OCI-LY1 (cell line): Measurements from ENCODE around the gene MEIKIN.

ENCODE experiments used
- H2AFZ ChIP-seq: fragments of 200-600 bp; sonication (generic), shearing (Covaris generic); 2 replicates; pipeline ENCODE4 v1.6.0; 2014; ENCODE audit warnings: antibody characterized with exemption, mild to moderate bottlenecking, low read length
- H3F3A ChIP-seq: fragments of 200-600 bp; sonication (generic), shearing (Covaris generic); 2 replicates; pipeline ENCODE4 v1.6.0; 2014; ENCODE audit warnings: mild to moderate bottlenecking, antibody characterized with exemption, low read length, moderate library complexity; ENCODE audit not compliant: insufficient read depth
- H3K27ac ChIP-seq: fragments of 200-600 bp; sonication (generic); 2 replicates; pipeline ENCODE4 v1.5.1; 2014; ENCODE audit warnings: low read length, mixed run types, mild to moderate bottlenecking, low read depth; ENCODE audit not compliant: poor library complexity, severe bottlenecking
- H3K27me3 ChIP-seq: fragments of 200-600 bp; sonication (generic); 2 replicates; pipeline ENCODE4 v1.6.0; 2014; ENCODE audit warnings: antibody characterized with exemption, mild to moderate bottlenecking, low read length, moderate library complexity; ENCODE audit not compliant: insufficient read depth
- H3K36me3 ChIP-seq: fragments of 200-600 bp; sonication (generic); 2 replicates; pipeline ENCODE4 v1.6.1; 2014; ENCODE audit warnings: mild to moderate bottlenecking, antibody characterized with exemption, low read length, moderate library complexity, mixed read lengths; ENCODE audit not compliant: insufficient read depth
- H3K4me1 ChIP-seq: fragments of 200-600 bp; sonication (generic); 2 replicates; pipeline ENCODE4 v1.5.1; 2014; ENCODE audit warnings: mild to moderate bottlenecking, low read length, moderate library complexity; ENCODE audit not compliant: insufficient read depth, severe bottlenecking
- H3K4me2 ChIP-seq: fragments of 200-600 bp; sonication (generic), shearing (Covaris generic); 2 replicates; pipeline ENCODE4 v1.6.1; 2014; ENCODE audit warnings: low read length
- H3K4me3 ChIP-seq: fragments of 200-600 bp; sonication (generic); 2 replicates; pipeline ENCODE4 v1.5.1; 2014; ENCODE audit warnings: low read length, low read depth, mild to moderate bottlenecking, mixed read lengths; ENCODE audit not compliant: poor library complexity, severe bottlenecking
- H3K79me2 ChIP-seq: fragments of 200-600 bp; shearing (Covaris generic); 2 replicates; pipeline ENCODE4 v1.6.1; 2016; ENCODE audit warnings: mixed run types, low read length, mixed read lengths; ENCODE audit not compliant: insufficient read depth
- H3K9ac ChIP-seq: fragments of 200-600 bp; sonication (generic), shearing (Covaris generic); 2 replicates; pipeline ENCODE4 v1.6.1; 2014; ENCODE audit warnings: mild to moderate bottlenecking, low read length, mixed read lengths
- H3K9me2 ChIP-seq: fragments of 200-600 bp; sonication (generic), shearing (Covaris generic); 2 replicates; pipeline ENCODE4 v1.6.1; 2014; ENCODE audit warnings: low read depth, mild to moderate bottlenecking, low read length, mixed read lengths
- H3K9me3 ChIP-seq: fragments of 200-600 bp; shearing (Covaris generic); 2 replicates; pipeline ENCODE4 v1.6.1; 2014; ENCODE audit warnings: low read length, mixed read lengths
- H4K20me1 ChIP-seq: fragments of 200-600 bp; sonication (generic), shearing (Covaris generic); 2 replicates; pipeline ENCODE4 v1.6.0; 2016; ENCODE audit warnings: mild to moderate bottlenecking, low read length; ENCODE audit not compliant: insufficient read depth
- CTCF ChIP-seq: fragments of 200-600 bp; sonication (generic), shearing (Covaris generic); IDR thresholded peaks from 2 replicates; pipeline ENCODE4 v1.5.1; 2017; ENCODE audit warnings: mild to moderate bottlenecking, antibody characterized with exemption, low read length, moderate library complexity, mixed read lengths
- EZH2 ChIP-seq: fragments of 200-600 bp; sonication (generic), shearing (Covaris generic); IDR thresholded peaks from 2 replicates; pipeline ENCODE4 v1.8.0; 2017; ENCODE audit warnings: borderline replicate concordance, mixed run types, mild to moderate bottlenecking, antibody characterized with exemption, low read length, moderate library complexity, mixed read lengths

Gene MEIKIN

GRCh38 chr5:131796793-131797693 is 148.4 kb downstream of the MEIKIN start, which contains the start of gene FNIP1:
Gene FNIP1, minus strand, starts transcription at chr5:131797017. Its CDS starts 96 bp downstream, at chr5:131796921.
- peak within 1 kb of the TSS; percentile 62 for H3K27ac ChIP-seq
- H3K9ac ChIP-seq = peak within 1 kb of the TSS; percentile 90
- H3K9me3 ChIP-seq = no peaks in the 10 kb centered on the region
- no peaks in the 10 kb centered on the region for H3K9me2 ChIP-seq
- peak within 1 kb of the TSS; percentile 15; the same call in 1 of the 2 replicates for H2AFZ ChIP-seq
- TF ChIP-seq EZH2 (no peak), CTCF (no peak)
- no peaks in the 10 kb centered on the region for H3K36me3 ChIP-seq
- peak within 1 kb of the TSS; percentile 96 for H3K4me3 ChIP-seq
- no peaks in the 10 kb centered on the region for H4K20me1 ChIP-seq
- peak within 1 kb of the TSS; percentile 92 for H3K4me2 ChIP-seq
- peaks cover 32% of the 10 kb centered on the region for H3K4me1 ChIP-seq
- no peaks in the 10 kb centered on the region for H3F3A ChIP-seq
- H3K27me3 ChIP-seq = no peaks in the 10 kb centered on the region
- peaks cover 41% of the 10 kb centered on the region for H3K79me2 ChIP-seq

DNA sequence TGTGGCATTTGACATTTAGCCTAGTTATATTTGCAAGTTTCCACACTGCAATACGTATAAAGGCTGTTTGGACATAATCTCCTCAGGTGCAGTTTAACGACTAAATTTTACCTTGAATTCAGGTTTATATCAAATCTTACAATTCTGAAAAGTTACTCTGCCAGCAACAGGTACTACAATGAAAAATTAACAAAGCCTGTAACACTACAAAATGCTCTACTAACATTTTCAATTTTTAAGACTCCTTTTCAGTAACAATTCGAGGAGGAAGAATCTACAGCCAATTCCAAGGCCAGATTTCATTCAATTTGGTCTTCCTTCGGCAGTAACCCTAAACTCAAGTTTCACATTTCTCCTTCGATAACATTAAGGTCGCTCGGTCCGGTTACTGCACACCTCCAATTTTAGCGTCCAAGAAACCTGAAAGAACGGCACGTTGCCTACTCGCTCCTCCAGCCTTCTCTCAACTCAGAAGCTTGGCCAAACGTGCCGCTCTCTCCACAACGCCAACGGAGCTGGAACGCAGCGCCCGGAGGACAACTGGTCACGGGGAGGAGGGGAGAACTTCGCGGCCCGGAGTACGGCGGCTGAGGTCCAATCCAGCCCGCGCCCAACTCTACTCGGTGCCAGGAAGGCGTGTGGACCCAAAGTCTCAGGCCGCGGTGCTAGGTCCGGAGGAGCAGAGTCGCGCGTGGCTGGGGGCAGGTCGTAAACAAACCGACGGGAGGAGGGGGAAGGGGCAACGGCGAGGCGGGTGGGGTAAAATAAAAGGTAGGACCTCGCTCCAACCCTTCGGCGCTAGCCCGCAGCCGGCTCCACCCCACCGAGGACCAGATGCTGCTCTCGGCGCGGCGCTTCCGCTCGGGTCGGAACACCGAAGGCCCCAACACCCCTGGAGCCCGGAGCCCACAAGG is 149.3 kb downstream of the MEIKIN start:
- H2AFZ ChIP-seq = no peak overlapping the region
- no peak for TF ChIP-seq CTCF
- TF ChIP-seq EZH2 = no peak
- peaks cover 49% of the 10 kb centered on the region for H3K79me2 ChIP-seq
- H3K36me3 ChIP-seq = no peaks in the 10 kb centered on the region
- H3K9me3 ChIP-seq = no peaks in the 10 kb centered on the region
- no peaks in the 10 kb centered on the region for H3F3A ChIP-seq
- H3K4me1 ChIP-seq = peaks cover 32% of the 10 kb centered on the region
- no peaks in the 10 kb centered on the region for H3K27me3 ChIP-seq
- peak overlapping the region; percentile 96 for H3K4me3 ChIP-seq
- H3K4me2 ChIP-seq = peak overlapping the region; percentile 92
- peak overlapping the region; percentile 62 for H3K27ac ChIP-seq
- H3K9ac ChIP-seq = peak overlapping the region; percentile 90
- no peaks in the 10 kb centered on the region for H3K9me2 ChIP-seq
- no peaks in the 10 kb centered on the region for H4K20me1 ChIP-seq

DNA sequence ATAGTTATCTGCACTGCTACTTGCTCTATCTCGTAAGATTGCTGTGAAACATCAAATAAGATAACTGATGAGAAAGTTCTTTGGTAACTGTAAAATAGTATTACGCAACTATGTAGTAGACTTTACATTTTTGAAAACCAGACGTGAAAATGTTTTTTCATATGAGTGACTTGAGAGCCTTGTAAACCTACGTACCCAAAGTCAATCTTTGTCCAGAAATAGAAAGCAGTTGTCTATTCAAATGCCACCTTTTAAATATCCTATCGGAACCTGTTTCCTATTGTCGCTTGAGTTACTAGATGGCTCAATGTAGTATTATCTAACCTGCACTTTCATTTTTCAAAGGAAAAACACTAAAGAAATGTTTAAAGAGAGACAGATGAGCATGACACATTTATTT is 150.2 kb downstream of the MEIKIN start:
- Histone ChIP-seq H3F3A (no peaks in the 10 kb centered on the region), H3K9ac (peak overlapping the region; percentile 90), H4K20me1 (no peaks in the 10 kb centered on the region), H3K9me2 (no peaks in the 10 kb centered on the region), H3K79me2 (peaks cover 59% of the 10 kb centered on the region), H3K4me3 (peak overlapping the region; percentile 96), H3K27ac (peak overlapping the region; percentile 35), H3K36me3 (no peaks in the 10 kb centered on the region), H2AFZ (no peak overlapping the region), H3K4me1 (peaks cover 39% of the 10 kb centered on the region), H3K9me3 (no peaks in the 10 kb centered on the region), H3K4me2 (peak overlapping the region; percentile 92), H3K27me3 (no peaks in the 10 kb centered on the region)
- TF ChIP-seq EZH2 (no peak), CTCF (no peak)
